OCI-M1 (cell line): ENCODE measurements around the gene DPP6.
"Not testable (repeated sequence)": the region's sequence is repeated elsewhere in the genome, so short reads cannot be mapped to it uniquely, and the experiment has no call there.

Experiments
- DNase-seq: peaks from one replicate; lab custom pipeline; 2025; lab: John Stamatoyannopoulos, UW

DPP6 gene

GRCh38 chr7:154928136-154929005, 876.2 kb downstream of the DPP6 start:
- DNase-seq, result peak; percentile 93

GRCh38 chr7:154929006-154929726, 877.0 kb downstream of the DPP6 start:
- DNase-seq, result no peak

- DNase-seq, result no peak
Observed at GRCh38 chr7:154931906-154932305, 879.7 kb downstream of the DPP6 start.

- DNase-seq, result not testable (repeated sequence)
Observed at GRCh38 chr7:154934353-154934952, 882.3 kb downstream of the DPP6 start.

GRCh38 chr7:154937837-154938236, 885.6 kb downstream of the DPP6 start:
- no peak for DNase-seq

GRCh38 chr7:154942691-154943090, 890.5 kb downstream of the DPP6 start:
- no peak for DNase-seq
